ENCODE measurements around the gene LIMS2.

The LIMS2 gene

DNA sequence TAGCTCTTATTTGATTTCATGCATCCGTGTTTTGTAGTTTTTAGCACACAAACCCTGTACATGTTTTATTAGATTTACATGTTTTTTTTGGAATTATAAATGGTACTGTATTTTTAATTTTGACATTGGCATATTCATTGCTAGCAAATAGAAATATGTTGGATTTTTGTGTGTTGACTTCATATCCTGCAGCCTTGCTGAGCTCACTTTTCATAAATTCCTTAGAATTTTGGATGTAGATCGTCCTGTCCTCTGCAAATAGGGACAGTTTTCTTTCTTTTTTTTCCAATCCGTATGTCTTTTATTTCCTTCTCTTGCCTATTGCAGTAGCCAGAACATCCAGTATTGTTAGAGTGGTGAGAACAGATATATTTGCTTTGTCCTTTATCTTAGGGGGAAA, 76.1 kb downstream of the LIMS2 start:
- peak; percentile 31 for DNase-seq (ENCODE audit: low spot score)

DNA sequence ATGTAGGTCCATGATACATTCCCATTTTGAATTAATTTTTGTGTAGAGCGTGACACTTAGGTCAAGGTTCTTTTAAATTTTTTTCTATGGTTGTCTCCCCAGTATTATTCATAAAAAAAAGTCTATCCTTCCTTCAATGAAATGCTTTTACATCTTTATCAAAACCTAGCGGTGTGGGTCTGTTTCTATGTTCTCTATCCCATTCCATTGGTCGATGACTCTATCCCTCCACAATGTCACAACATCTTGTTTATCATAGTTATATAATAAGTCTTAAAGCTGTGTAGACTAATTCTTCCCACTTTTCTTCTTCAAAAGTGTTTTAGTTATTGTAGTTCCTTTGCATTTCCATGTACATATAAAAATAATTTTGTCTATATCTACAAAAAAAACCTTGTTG, 76.6 kb downstream of the LIMS2 start:
- no peak for DNase-seq (ENCODE audit: low spot score)

DNA sequence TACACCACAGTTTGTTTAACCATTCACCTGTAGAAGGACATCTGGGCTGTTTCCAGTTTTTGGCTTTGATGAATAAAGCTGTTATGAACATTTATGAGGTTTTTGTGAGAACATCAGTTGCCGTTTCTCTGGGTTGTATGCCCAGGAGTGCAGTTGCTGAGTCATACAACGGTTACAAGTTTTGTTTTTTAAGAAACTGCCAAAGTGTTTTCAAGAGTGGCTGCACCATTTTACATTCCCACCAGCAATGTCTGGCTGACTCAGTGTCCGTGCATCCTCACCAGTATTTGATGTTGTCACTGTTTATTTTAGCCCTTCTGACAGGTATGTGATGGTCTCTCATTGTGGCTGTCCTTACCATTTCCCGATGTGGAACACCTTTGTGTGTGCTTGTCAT, 77.3 kb downstream of the LIMS2 start:
- no peak for DNase-seq (ENCODE audit: low spot score)

DNA sequence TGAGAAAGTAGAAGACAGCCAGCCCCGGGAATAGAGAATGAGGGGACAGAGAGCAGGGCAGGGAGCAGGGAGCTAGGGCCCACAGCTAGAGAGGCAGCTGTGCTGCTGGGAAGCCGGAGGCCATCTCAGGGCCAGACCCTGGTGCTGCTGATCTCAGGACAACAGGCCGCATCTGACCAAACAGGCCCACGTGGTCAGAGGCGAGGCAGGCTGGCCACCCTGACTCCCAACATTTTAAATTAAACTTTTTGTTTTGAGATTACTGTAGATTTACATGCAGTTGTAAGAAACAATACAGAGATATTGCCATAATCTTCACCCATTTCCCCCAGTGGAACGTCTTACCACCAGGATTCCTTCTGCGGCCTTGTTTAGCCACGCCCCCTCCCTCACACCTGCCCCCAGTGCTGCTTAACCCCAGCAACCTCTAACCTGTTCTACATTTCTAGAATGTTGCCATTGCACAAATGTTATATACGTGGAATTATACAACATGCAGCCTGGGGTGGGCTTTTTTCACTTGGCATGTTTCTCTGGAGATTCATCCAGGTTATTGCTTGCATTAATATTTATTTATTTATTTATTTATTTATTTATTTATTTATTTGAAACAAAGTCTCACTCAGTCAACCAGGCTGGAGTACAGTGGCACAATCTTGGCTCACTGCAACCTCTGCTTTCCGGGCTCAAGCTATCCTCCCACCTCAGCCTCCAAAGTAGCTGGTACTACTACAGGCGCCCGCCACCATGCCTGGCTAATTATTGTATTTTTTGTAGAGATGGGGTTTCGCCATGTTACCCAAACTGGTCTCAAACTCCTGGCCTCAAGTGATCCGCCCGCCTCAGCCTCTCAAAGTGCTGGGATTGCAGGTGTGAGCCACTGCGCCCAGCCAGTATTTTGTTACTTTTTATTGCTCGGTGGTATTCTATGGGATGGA, 78.0 kb downstream of the LIMS2 start:
- no peak for DNase-seq (ENCODE audit: low spot score)

DNA sequence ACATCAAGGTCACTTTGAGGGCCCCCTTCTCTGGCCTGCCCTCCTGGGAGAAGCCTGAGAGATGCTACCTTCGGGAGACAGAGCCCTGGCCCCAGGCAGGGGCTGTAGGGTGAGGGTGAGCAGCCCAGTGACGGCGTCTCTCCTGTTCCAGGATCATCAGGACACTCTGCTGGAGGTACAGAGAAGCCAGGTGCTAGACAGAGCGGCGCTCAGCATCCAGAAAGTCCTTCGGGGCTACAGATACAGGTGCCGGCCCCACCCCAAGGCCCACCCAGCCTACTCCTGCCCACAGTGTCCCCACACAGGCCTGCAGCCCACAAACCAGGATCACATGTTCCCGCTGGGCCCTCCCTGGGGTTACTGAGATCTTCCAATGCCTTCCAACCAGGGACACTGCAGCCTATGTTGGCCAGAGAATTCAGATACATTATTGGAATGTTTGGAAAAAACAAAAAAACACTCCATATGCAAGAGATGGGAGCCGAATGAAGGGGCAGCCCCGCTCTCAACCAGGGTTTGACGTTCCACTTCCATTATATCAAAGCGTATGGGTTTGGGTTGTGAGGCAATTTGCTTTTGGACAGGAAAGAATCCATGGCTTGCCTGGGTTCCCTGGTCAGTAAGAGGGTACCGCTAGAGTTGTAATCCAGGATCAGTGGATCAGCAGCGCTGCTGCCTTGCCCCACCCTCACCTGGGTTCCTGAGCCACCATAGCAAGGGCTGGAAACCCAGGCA, 78.9 kb downstream of the LIMS2 start:
- DNase-seq (ENCODE audit: low spot score) = no peak

DNA sequence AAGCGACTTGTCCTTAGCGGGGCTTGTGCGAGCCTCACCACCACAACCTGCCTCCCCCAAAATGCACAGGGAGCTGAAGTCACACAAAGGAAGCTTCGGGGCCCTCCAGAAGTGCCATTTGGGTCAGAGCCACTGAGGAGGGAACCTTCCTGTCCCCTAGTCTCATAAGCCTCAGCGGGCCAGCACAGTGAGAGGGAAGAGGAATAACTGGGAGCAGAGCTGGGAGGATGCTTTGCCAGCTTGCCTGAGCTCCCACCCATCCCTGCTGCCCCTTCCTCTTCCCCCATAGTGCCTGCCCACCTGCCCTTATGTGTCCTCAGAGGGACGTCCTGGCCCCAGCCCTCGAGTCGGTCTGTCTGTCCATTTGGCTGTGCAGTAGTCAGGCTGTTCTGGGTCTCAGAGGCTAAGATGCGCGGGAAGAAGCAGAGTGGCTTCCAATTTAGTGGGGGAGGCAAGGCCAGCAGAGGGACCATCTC, 81.2 kb downstream of the LIMS2 start:
- DNase-seq (ENCODE audit: low spot score) = no peak

DNA sequence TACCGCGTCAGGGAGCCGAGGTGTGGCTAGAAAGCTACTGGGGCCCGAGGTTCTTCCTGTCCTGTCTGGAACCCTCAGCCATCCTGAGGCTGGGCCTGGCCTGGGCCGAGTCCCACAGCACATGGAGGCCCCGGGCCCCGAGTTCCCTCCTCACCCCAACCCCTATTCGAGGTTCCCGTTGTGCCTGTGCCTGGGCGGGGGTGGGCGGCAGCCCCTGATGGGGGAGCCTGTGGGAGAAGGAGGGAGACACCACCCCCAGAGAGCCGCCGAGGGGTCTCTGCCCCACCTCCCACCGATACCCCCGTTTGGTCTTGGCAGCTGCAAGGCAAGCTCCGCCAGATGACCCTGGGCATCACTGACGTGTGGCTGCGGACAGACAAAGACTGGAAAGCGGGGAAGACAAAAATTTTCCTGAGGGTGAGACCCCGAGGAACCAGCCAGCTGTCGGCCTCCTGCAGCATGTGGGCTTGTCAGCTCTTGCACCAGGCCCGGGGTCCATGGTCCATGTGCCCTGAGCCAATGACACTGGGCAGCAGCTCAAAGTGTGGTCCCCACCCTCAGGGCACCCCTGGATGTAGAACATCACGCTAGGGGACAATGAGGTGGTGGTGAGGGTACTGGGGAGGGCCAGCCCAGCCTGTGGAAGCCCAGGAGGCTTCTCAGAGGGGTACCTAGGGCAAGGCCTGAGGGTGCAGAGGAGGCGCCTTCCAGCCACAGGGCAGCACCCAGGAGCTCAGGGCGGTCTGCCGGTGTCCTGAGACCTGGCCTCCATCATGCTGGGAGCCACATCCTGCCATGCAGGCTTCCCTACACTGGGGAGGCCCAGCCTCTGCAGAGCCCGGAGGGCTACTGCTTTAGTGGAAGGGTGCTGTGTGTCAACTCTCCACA, 81.9 kb downstream of the LIMS2 start:
- DNase-seq (ENCODE audit: low spot score) = no peak

DNA sequence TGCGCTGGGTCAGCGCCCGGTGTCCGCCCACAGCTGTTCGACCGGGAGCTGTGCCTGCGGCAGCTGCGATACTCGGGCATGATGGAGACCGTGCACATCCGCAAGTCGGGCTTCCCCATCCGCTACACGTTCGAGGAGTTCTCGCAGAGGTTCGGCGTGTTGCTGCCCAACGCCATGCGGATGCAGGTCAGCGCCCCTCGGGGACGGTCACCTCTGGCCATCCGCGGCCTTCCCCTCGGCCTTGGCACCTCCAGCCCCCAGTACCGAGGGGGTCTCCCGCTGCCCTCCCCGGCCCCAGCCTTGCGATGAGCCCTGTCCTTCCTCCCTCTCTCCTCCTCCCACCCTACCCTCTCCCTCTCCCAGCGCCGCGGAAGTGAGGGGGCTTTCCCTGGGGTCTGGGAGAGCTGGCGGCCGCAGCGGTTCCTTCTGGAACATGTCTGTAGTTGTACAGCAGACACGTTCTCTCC, 82.5 kb downstream of the LIMS2 start:
- DNase-seq (ENCODE audit: low spot score) = no peak

DNA sequence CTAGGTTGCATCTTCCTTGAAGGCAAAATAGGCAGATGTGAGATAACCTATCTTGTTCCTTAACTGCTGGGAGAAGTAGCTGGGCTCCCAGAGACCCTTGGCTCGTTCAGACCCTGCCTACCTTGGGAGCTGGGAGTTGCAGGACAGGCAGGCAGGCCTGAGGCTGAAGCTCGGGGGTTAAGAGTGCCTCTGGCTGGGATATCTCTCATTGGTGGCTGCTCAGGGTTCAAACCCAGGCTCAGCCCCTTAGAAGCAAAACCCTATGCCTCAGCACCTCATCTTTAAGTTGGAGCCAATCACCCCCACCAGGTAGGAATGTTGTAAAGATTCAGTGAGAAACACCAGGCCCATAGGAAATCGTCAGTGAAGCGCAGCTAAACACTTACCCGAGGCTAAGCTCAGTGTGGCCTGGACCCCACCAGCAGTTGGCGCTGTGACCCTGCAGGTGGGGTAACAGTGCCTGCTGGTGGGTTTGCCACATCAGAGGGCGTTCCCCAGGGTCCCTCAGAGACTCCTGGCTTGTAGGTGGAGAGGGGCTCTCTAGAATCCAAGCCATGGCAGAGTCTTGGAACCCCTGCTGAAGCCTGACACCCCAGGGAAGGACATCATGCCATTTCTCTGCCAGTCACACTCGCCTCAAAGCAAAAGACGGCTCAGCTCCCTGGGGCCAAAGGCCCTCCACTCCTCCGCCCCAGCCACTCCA, 84.0 kb downstream of the LIMS2 start:
- peak; percentile 46 for DNase-seq (ENCODE audit: low spot score)

DNA sequence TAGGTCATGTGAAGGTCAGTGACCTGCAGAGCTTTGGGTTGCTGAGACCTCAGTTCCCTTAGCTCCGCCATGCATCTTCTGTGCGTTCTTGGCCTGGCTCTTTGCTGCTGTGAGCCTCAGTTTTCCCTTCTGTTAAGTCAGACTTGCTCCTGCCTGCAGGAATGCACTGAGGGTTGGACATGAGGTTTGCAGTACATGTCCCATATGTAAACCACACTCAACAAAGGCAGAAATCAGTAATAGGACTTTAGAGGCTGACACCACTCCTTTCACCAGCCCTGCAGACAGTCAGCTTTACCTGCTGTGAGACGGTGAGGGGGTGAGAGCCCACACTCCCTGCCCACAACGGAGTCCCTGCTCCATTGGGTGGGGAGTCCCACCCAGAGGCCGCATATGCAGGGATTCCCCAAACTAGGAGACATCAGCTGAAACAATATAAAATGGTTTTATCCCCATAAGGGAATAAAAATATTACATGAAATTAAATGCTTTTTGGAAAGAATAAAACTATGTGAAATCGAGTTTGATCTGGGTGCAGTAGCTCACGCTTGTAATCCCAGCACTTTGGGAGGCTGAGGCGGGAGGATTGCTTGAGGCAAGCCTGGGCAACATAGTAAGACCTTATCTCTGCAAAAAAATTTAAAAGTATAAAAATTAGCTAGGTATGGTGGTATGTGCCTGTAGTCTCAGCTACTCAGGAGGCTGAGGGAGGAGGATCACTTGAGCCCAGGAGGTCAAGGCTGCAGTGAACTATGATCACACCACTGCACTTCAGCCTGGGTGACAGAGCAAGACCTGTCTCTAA, 84.7 kb downstream of the LIMS2 start:
- no peak for DNase-seq (ENCODE audit: low spot score)

DNA sequence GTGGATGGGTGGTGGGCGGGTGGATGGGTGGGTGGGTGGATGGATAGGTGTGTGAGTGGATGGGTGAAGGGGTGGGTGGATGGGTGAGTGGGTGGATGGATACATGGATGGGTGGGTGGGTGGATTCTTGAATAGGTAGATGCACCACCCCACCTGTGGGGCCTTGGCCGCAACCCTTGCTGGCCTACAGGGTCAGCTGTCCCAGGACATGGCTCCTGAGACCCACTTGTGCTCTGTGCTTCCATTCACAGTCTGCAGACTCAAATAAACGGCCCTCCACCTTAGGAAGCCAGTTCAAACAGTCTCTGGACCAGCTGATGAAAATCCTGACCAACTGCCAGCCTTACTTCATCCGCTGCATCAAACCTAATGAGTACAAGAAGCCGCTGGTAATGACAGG, 85.5 kb downstream of the LIMS2 start:
- no peak for DNase-seq (ENCODE audit: low spot score)

DNA sequence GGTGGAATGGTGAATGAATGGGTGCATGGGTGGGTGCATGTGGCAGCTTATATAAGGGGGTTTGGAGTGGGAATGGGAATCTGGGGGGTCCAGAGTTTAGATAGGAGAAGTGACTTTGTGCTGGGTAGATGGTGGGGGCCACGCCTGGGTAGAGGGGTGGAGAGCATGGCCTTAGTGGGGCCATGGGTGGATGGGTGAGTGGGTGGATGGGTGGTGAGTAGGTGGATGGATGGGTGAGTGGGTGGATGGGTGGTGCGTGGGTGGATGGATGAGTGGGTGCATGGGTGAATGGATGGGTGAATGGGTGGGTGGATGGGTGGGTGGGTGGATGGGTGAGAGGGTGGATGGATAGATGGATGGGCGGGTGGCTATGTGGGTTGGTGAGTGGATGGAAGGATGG, 86.0 kb downstream of the LIMS2 start:
- no peak for DNase-seq (ENCODE audit: low spot score)

All from kidney capillary endothelial cell (primary cell).